Osteoblast (primary cell): ENCODE data around the gene CD300E. TPM values are rescaled to one million over a fixed set of nuclear protein-coding genes. Genes with fewer than 3 reads are reported as not detected.

Experiments used
- DNase-seq: peaks from one replicate; pipeline ENCODE4 v3.0.0; 2011; ENCODE audit warnings: low spot score, mixed read lengths; ENCODE audit not compliant: insufficient read length; ENCODE audit errors: missing footprints
- H2AFZ ChIP-seq: 2 replicates; pipeline ENCODE4 v1.6.0; 2011; ENCODE audit warnings: mild to moderate bottlenecking, low read length
- H3K27ac ChIP-seq: 2 replicates; pipeline ENCODE4 v1.5.1; 2011; ENCODE audit warnings: mild to moderate bottlenecking, low read depth, low read length, moderate library complexity
- H3K27me3 ChIP-seq: 2 replicates; pipeline ENCODE4 v1.6.0; 2012; ENCODE audit warnings: mild to moderate bottlenecking, control low read depth, inconsistent platforms, low read length, moderate library complexity; ENCODE audit not compliant: insufficient read depth
- H3K36me3 ChIP-seq: 2 replicates; pipeline ENCODE4 v1.5.1; 2011; ENCODE audit warnings: mild to moderate bottlenecking, low read length, control low read depth, moderate library complexity; ENCODE audit not compliant: insufficient read depth
- H3K4me1 ChIP-seq: 2 replicates; pipeline ENCODE4 v1.5.1; 2011; ENCODE audit warnings: mild to moderate bottlenecking, low read length, control low read depth, moderate library complexity; ENCODE audit not compliant: insufficient read depth
- H3K4me2 ChIP-seq: 2 replicates; pipeline ENCODE4 v1.6.0; 2011; ENCODE audit warnings: mild to moderate bottlenecking, low read length; ENCODE audit not compliant: insufficient read depth
- H3K4me3 ChIP-seq: fragments of 200-600 bp; sonication (generic); 3 replicates; pipeline ENCODE4 v1.5.1; 2012; ENCODE audit warnings: mild to moderate bottlenecking, low read length, inconsistent platforms; ENCODE audit not compliant: insufficient read depth
- H3K79me2 ChIP-seq: 2 replicates; pipeline ENCODE4 v1.6.0; 2012; ENCODE audit warnings: mild to moderate bottlenecking, low read length, control low read depth, inconsistent platforms; ENCODE audit not compliant: insufficient read depth
- H3K9me3 ChIP-seq: 2 replicates; pipeline ENCODE4 v1.5.1; 2011; ENCODE audit warnings: low read depth, low read length, control low read depth
- H4K20me1 ChIP-seq: 2 replicates; pipeline ENCODE4 v1.6.0; 2012; ENCODE audit warnings: mild to moderate bottlenecking, low read length, control low read depth; ENCODE audit not compliant: insufficient read depth
- CTCF ChIP-seq: IDR thresholded peaks from 2 replicates; pipeline ENCODE4 v1.5.1; 2011; ENCODE audit warnings: mild to moderate bottlenecking, low read depth, low read length, moderate library complexity; ENCODE audit errors: extremely low read depth
- total RNA-seq: library from RNA; depleted of rRNA; stranded (reverse); fragments of >200 nt; gene quantifications from 2 replicates; pipeline ENCODE4 v1.2.3, GENCODE V29; 2012

Gene CD300E
- total RNA-seq, 1 donor, result under 0.01 TPM

- Histone ChIP-seq H3K4me1 (peaks cover 22% of the 10 kb centered on the region), H3K27ac (peak overlapping the region; percentile 83), H3K36me3 (no peaks in the 10 kb centered on the region), H3K79me2 (no peaks in the 10 kb centered on the region), H3K4me3 (no peak overlapping the region), H3K27me3 (peaks cover 11% of the 10 kb centered on the region), H4K20me1 (no peaks in the 10 kb centered on the region), H2AFZ (no peak overlapping the region), H3K4me2 (no peak overlapping the region), H3K9me3 (peaks cover 4% of the 10 kb centered on the region)
- no peak for DNase-seq
- no peak for TF ChIP-seq CTCF
These were observed 55.2 kb downstream of the CD300E start for GRCh38 chr17:74568106-74568873.

GRCh38 chr17:74567397-74567796 is 56.1 kb downstream of the CD300E start, which contains the start of gene CD300H:
TSS of gene CD300H (minus strand) at chr17:74567509.
- no peak for TF ChIP-seq CTCF
- Histone ChIP-seq H3K27ac (no peak within 1 kb of the TSS), H4K20me1 (no peaks in the 10 kb centered on the region), H3K36me3 (no peaks in the 10 kb centered on the region), H3K4me3 (no peak within 1 kb of the TSS), H3K79me2 (no peaks in the 10 kb centered on the region), H2AFZ (no peak within 1 kb of the TSS), H3K4me1 (peaks cover 22% of the 10 kb centered on the region), H3K4me2 (no peak within 1 kb of the TSS), H3K27me3 (peaks cover 11% of the 10 kb centered on the region), H3K9me3 (peaks cover 4% of the 10 kb centered on the region)
- no peak for DNase-seq

- H3K27me3 ChIP-seq, result peaks cover 9% of the 10 kb centered on the region
- no peaks in the 10 kb centered on the region for H3K36me3 ChIP-seq
- peaks cover 22% of the 10 kb centered on the region for H3K4me1 ChIP-seq
- no peak overlapping the region for H3K27ac ChIP-seq
- H3K4me2 ChIP-seq, result no peak overlapping the region
- no peak overlapping the region for H2AFZ ChIP-seq
- peak; percentile 79 for TF ChIP-seq CTCF
- no peak overlapping the region for H3K4me3 ChIP-seq
- peak; percentile 67 for DNase-seq
- H3K79me2 ChIP-seq, result no peaks in the 10 kb centered on the region
- H3K9me3 ChIP-seq, result no peaks in the 10 kb centered on the region
- no peaks in the 10 kb centered on the region for H4K20me1 ChIP-seq
These were observed 57.3 kb downstream of the CD300E start for GRCh38 chr17:74566132-74566753.

- peaks cover 18% of the 10 kb centered on the region for H3K4me1 ChIP-seq
- H3K27ac ChIP-seq, result no peak overlapping the region
- H3K9me3 ChIP-seq, result no peaks in the 10 kb centered on the region
- no peaks in the 10 kb centered on the region for H3K36me3 ChIP-seq
- no peak overlapping the region for H3K4me3 ChIP-seq
- H4K20me1 ChIP-seq, result no peaks in the 10 kb centered on the region
- no peak for TF ChIP-seq CTCF
- no peaks in the 10 kb centered on the region for H3K79me2 ChIP-seq
- no peak overlapping the region for H3K4me2 ChIP-seq
- no peak overlapping the region for H2AFZ ChIP-seq
- peaks cover 6% of the 10 kb centered on the region for H3K27me3 ChIP-seq
- no peak for DNase-seq
These were observed 58.4 kb downstream of the CD300E start for GRCh38 chr17:74565126-74565525.
